ENCODE measurements around the gene MAPK1.
"Not testable (repeated sequence)": the region's sequence is repeated elsewhere in the genome, so short reads cannot be mapped to it uniquely, and the experiment has no call there.

Gene MAPK1

DNA sequence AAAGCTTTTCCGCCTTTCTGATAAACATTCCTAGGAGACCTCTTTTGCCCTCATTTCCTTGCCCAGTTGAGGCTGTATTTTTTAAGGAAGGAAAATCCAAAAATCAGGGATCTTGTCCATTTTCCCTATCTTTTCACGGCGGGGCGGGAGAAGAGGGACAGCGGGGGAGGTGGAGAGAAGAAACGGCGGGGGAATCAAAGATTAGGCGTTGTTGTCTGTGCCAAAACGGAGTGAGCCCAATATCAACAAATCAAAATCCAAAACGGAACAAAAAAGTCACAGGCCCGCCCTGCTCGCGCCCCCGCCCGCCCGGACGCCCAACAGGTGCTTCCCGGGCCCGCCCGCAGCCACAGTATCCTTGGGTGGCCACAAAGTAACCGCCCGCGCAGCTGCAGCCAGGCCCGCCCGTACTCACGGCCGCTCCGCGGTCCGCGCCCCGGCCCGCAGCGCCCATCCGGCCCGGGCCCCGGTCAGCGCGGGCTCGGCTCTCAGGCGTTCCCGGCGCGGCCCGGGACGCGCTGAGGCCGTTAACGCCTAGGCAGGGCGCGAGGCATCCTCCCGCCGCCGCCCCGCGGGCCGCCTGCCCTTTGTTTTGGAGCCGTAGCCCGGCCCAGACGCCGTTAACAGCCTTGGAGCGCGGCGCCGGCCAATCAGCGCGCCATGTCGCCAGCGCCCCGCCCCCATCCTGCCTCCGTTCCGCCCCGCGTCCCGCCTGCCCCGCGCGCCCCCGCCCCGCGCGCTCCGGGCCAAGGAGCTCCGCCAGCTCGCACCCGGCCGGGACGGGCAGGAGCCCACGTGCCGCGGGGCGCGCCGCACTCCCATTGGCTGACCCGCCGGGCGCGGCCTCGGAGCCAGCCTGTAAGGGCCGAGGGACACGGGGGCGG lies 132.0 kb downstream of the MAPK1 start, which contains the start of gene YPEL1:
YPEL1 (minus strand) TSS at position 595 of the 884 bp plus-strand sequence. CDS start 25,050 bp downstream, outside the sequence.
- H3K4me3 ChIP-seq (replicated peaks; ENCODE audit: low read depth, low read length): peak within 1 kb of the TSS; percentile 49
- TF ChIP-seq, protein P1, sequence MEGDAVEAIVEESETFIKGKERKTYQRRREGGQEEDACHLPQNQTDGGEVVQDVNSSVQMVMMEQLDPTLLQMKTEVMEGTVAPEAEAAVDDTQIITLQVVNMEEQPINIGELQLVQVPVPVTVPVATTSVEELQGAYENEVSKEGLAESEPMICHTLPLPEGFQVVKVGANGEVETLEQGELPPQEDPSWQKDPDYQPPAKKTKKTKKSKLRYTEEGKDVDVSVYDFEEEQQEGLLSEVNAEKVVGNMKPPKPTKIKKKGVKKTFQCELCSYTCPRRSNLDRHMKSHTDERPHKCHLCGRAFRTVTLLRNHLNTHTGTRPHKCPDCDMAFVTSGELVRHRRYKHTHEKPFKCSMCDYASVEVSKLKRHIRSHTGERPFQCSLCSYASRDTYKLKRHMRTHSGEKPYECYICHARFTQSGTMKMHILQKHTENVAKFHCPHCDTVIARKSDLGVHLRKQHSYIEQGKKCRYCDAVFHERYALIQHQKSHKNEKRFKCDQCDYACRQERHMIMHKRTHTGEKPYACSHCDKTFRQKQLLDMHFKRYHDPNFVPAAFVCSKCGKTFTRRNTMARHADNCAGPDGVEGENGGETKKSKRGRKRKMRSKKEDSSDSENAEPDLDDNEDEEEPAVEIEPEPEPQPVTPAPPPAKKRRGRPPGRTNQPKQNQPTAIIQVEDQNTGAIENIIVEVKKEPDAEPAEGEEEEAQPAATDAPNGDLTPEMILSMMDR (IDR thresholded peaks at IDR 0.05; ENCODE audit: low read length, missing control alignments): no peak
- DNase-seq (ENCODE audit: low read depth): peak; percentile 97

DNA sequence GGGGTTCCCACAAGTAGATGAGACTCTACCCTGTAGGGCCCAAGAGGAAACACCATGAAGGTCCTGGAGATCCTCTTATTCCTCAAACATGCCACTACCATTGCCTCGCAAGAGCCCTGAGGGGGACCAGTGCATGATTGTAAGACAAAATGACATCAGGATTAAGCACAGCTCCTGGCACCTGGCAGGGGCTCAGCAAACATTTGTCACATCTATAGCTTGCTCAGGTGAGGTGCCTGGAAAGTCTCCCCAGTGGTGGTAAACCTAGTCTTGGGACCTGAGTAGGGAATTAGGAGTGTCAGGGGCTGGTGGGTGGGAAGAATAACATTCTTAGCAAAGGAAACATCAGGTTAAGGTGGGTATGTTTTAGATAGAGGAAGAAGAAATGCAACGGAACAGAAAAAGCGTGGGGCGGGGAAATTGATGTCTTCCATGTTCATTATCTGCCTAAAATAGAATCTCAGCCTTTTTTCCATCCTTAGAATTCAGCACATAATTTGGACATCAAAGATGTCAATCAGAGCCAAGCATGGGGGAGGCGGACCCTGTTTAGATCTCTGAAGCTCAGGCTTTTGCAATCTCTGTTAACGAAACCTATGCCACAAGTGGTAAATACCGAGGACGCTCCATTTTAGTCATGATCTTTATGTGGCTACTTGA lies 132.8 kb downstream of the MAPK1 start:
- H3K4me3 ChIP-seq (replicated peaks; ENCODE audit: low read depth, low read length): peak overlapping the region; percentile 33
- TF ChIP-seq, protein P1 (IDR thresholded peaks at IDR 0.05; ENCODE audit: low read length, missing control alignments): no peak
- no peak for DNase-seq (ENCODE audit: low read depth)

DNA sequence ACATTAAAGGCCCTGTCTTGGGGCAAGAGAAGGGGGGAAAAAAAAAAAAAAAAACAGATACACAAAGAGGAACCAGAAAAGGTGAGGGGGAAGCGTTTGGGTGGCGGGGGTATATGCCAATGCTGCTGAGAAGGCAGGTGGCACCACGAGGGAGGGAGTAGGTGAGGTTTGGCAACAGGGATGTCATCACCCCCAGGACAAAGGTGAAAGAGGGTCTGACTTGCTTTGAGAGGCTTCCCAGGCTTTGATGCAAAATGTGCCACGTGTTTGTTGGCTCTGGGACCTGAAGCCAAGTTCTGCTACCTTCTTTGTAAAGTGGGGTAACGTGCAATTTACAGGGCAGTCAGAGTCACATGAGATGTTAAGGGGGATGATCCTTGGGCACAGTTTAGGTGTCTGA lies 135.9 kb downstream of the MAPK1 start:
- DNase-seq (ENCODE audit: low read depth): no peak
- no peak overlapping the region for H3K4me3 ChIP-seq (replicated peaks; ENCODE audit: low read depth, low read length)
- TF ChIP-seq, protein P1 (IDR thresholded peaks at IDR 0.05; ENCODE audit: low read length, missing control alignments): no peak

DNA sequence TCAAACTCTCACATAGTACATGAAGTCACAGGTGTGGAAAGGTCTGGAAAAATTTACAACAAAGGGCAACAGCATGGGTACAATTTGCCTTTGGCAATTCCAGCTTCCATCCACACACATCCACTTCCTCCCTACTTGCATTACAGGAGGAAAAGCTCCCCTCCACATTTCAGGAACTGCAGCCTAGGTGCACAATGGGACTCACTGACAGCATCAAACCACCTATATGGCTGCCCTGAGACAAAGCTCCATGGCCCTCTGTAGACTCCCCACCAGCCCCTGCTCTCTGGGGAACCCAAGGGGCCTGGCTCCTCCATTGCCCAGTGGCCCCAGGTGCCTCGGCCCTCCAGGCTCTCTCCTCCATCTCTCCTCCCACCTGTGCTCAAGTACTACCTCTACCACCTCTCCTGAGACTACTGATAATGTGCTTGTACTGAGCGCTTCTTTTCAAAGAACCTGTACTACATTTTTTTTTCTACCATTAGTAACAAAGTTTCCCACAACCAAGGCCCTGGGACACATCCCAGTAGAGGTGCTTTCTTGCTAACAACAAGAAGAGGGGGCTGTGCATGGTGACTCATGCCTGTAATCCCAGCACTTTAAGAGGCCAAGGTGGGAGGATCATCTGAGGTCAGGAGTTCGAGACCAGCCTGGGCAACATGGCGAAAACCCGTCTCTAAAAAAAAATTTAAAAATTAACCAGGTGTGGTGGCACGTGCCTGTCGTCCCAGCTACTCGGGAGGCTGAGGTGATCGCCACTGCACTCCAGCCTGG lies 136.7 kb downstream of the MAPK1 start:
- TF ChIP-seq, protein P1 (IDR thresholded peaks at IDR 0.05; ENCODE audit: low read length, missing control alignments): no peak
- no peak overlapping the region for H3K4me3 ChIP-seq (replicated peaks; ENCODE audit: low read depth, low read length)
- DNase-seq (ENCODE audit: low read depth): no peak

DNA sequence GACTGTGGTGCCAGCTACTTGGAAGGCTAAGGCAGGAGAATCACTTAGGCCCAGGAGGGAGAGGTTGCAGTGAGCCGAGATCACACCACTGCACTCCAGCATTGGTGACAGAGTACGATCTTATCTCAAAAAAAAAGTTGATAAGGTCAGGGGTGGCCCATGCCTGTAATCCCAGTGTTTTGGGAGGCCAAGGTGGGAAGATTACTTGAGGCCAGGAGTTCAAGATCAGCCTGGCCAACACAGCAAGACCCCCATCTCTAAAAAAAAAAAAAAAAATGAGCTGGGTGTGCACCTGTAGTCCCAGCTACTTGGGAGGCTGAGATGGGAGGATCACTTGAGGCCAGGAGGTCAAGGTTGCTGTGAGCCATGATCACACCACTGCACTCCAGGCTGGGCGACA lies 138.3 kb downstream of the MAPK1 start:
- DNase-seq (ENCODE audit: low read depth); H3K4me3 ChIP-seq (replicated peaks; ENCODE audit: low read depth, low read length): not testable (repeated sequence)

DNA sequence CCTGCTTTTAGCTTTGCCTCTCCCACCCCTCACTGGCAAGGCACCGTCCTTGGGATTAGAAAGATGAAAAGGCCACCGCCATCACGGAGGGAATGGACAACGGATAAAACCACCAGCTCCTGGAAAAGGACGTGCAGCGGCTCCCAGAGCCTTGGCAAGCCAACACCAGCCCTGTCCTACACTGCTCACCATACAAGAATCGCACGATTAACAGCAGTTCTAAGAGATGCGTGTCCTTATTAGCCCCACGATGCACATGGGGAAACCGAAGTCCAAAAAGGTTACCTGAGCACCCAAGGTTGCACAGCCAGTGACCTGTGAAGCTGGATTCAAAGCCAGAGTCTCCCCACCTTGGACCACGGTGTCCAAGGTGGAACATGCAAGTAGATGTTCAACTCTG lies 139.2 kb downstream of the MAPK1 start:
- TF ChIP-seq, protein P1 (IDR thresholded peaks at IDR 0.05; ENCODE audit: low read length, missing control alignments): no peak
- H3K4me3 ChIP-seq (replicated peaks; ENCODE audit: low read depth, low read length): no peak overlapping the region

DNA sequence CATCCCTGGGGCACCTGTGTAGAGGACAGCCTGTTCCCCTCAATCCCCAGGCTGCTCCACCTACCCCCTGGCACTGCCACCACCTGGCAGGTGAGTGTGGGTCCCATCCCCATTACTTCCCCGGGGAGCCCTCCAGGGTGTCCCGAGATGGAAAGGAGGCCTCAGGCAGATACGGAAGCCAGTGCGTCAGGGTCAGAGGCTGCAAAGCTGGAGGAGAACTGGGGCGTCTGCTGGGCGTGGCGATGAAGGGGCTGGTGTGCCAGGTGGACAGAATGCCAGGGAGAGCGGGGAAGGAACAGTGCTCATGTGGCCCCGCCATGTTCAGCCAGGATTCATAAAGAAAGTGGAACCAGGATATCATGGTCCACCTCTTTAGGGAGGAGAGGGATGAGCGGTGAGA lies 139.7 kb downstream of the MAPK1 start:
- DNase-seq (ENCODE audit: low read depth): no peak
- TF ChIP-seq, protein P1 (IDR thresholded peaks at IDR 0.05; ENCODE audit: low read length, missing control alignments): no peak
- no peak overlapping the region for H3K4me3 ChIP-seq (replicated peaks; ENCODE audit: low read depth, low read length)

More for the DNA sequence above, 139.2 kb downstream of the MAPK1 start:
- no peak for DNase-seq (ENCODE audit: low read depth)
